HCT116 (cell line): ENCODE data around the gene STK38L. TPM values are rescaled to one million over a fixed set of nuclear protein-coding genes. Genes with fewer than 3 reads are reported as not detected.

Experiments
- ATAC-seq: fragments of 200-7000 bp; cut with Tn5 transposase; 2 replicates; pipeline ENCODE4 v1.9.1; 2020; ENCODE audit warnings: mild to moderate bottlenecking, moderate library complexity
- BruUV-seq: library from RNA; stranded (reverse); fragments of 400-500 nt; replicated peaks from 2 replicates; lab custom pipeline; 2021; lab: Mats Ljungman, UMichigan
- CTCF ChIA-PET: fragments of 300-600 bp; sonication (Branson Sonifier 250); formaldehyde crosslinking; loops from one replicate; lab custom pipeline; 2021; ENCODE audit warnings: antibody characterized with exemption; lab: Charles Lee
- POLR2A ChIA-PET: fragments of 300-600, 350-600 bp; sonication (Branson Sonifier 250); formaldehyde crosslinking; loops from one replicate; lab custom pipeline; 2021; ENCODE audit warnings: antibody characterized with exemption; lab: Charles Lee
- RAD21 ChIA-PET, 2 experiments: fragments of 300-600 bp; sonication (Branson Sonifier 250); formaldehyde crosslinking; loops; one replicate each; lab custom pipeline; 2023; ENCODE audit warnings: low total read pairs in 2 of 2; ENCODE audit not compliant: uncharacterized antibody in 2 of 2, unreplicated experiment in 2 of 2, low non-redundant PET in 1 of 2; lab: Charles Lee
- DNase-seq: peaks from one replicate; pipeline ENCODE4 v3.0.0-alpha.2; 2010; ENCODE audit warnings: low read depth, low spot score
- H2AFZ ChIP-seq: fragments of 200-600 bp; shearing (Covaris generic), sonication (generic); 2 replicates; pipeline ENCODE4 v1.6.1; 2017; ENCODE audit warnings: low read depth, mixed run types, mixed read lengths, antibody characterized with exemption, low read length; ENCODE audit not compliant: poor library complexity, severe bottlenecking
- H3K27ac ChIP-seq: 2 replicates; pipeline ENCODE4 v1.5.1; 2012; ENCODE audit warnings: low read depth, low read length
- H3K27me3 ChIP-seq: fragments of 200-600 bp; sonication (generic); 2 replicates; pipeline ENCODE4 v1.6.1; 2016; ENCODE audit warnings: mixed run types, low read length, mixed read lengths; ENCODE audit not compliant: insufficient read depth
- H3K36me3 ChIP-seq, 2 experiments: fragments of 200-500 bp in 1 of 2; fragments of 200-600 bp in 1 of 2; sonication (Bioruptor generic) in 1 of 2; sonication (generic) in 1 of 2; 2 replicates each; pipeline versions ENCODE4 v1.5.1 to v1.6.1; 2014 to 2016; ENCODE audit warnings: low read length in 2 of 2, inconsistent platforms in 1 of 2, mixed read lengths in 1 of 2, mixed run types in 1 of 2; ENCODE audit not compliant: insufficient read depth in 2 of 2, control insufficient read depth in 1 of 2
- H3K4me1 ChIP-seq, 2 experiments: fragments of 200-600 bp in 1 of 2; sonication (generic) in 1 of 2; 2 replicates each; pipeline versions ENCODE4 v1.5.1 to v1.6.1; 2012 to 2017; ENCODE audit warnings: low read length in 2 of 2, inconsistent platforms in 1 of 2, mild to moderate bottlenecking in 1 of 2, mixed read lengths in 1 of 2, mixed run types in 1 of 2, moderate library complexity in 1 of 2; ENCODE audit not compliant: insufficient read depth in 2 of 2, control insufficient read depth in 1 of 2
- H3K4me2 ChIP-seq: fragments of 200-600 bp; sonication (generic); 2 replicates; pipeline ENCODE4 v1.6.1; 2017; ENCODE audit warnings: mixed run types, low read length, mixed read lengths
- H3K4me3 ChIP-seq, 2 experiments: fragments of 200-600 bp in 1 of 2; sonication (generic) in 1 of 2; replicated peaks in 1 of 2; 2 replicates each; pipeline ENCODE4 v1.5.1; 2011 to 2016; ENCODE audit warnings: low read length in 2 of 2, control low read depth in 1 of 2, low read depth in 1 of 2, mild to moderate bottlenecking in 1 of 2, mixed read lengths in 1 of 2, mixed run types in 1 of 2
- H3K79me2 ChIP-seq: fragments of 200-600 bp; sonication (generic); 2 replicates; pipeline ENCODE4 v1.6.1; 2017; ENCODE audit warnings: mild to moderate bottlenecking, mixed run types, low read length, moderate library complexity, mixed read lengths; ENCODE audit not compliant: insufficient read depth
- H3K9ac ChIP-seq: fragments of 200-600 bp; sonication (generic); 2 replicates; pipeline ENCODE4 v1.6.1; 2016; ENCODE audit warnings: low read length, mixed read lengths
- H3K9me2 ChIP-seq: fragments of 200-600 bp; sonication (generic), shearing (Covaris generic); 2 replicates; pipeline ENCODE4 v1.6.1; 2017; ENCODE audit warnings: mixed run types, mild to moderate bottlenecking, moderate library complexity; ENCODE audit not compliant: insufficient read depth
- H3K9me3 ChIP-seq, 2 experiments: fragments of 200-500 bp in 1 of 2; fragments of 200-600 bp in 1 of 2; sonication (Bioruptor generic) in 1 of 2; sonication (generic) in 1 of 2; 2 replicates each; pipeline ENCODE4 v1.6.1; 2014 to 2017; ENCODE audit warnings: low read length in 2 of 2, mixed read lengths in 2 of 2, inconsistent platforms in 1 of 2, low read depth in 1 of 2, mild to moderate bottlenecking in 1 of 2, mixed run types in 1 of 2, moderate library complexity in 1 of 2; ENCODE audit not compliant: control insufficient read depth in 1 of 2, insufficient read depth in 1 of 2
- H4K20me1 ChIP-seq: fragments of 200-600 bp; sonication (generic), shearing (Covaris generic); 2 replicates; pipeline ENCODE4 v1.6.1; 2017; ENCODE audit warnings: mixed run types, mild to moderate bottlenecking, moderate library complexity; ENCODE audit not compliant: insufficient read depth
- CEBPB ChIP-seq: IDR thresholded peaks from 2 replicates; pipeline ENCODE4 v1.6.1; 2012; ENCODE audit warnings: low read depth
- EGR1 ChIP-seq: IDR thresholded peaks from 2 replicates; pipeline ENCODE4 v1.6.1; 2012; ENCODE audit warnings: low read depth
- JUND ChIP-seq: IDR thresholded peaks from 2 replicates; pipeline ENCODE4 v1.6.1; 2012
- RAD21 ChIP-seq: IDR thresholded peaks from 2 replicates; pipeline ENCODE4 v1.6.1; 2012; ENCODE audit warnings: low read depth, mild to moderate bottlenecking
- TCF7L2 ChIP-seq: IDR thresholded peaks from 2 replicates; pipeline ENCODE4 v1.7.0; 2011; ENCODE audit warnings: borderline replicate concordance, inconsistent platforms; ENCODE audit not compliant: insufficient read depth, insufficient read length; ENCODE audit errors: extremely low read depth
- YY1 ChIP-seq: IDR thresholded peaks from 2 replicates; pipeline ENCODE4 v1.6.1; 2011; ENCODE audit warnings: low read length, low read depth, moderate library complexity, mild to moderate bottlenecking; ENCODE audit not compliant: insufficient replicate concordance; ENCODE audit errors: extremely low read depth
- ZFX ChIP-seq: fragments of 450-650 bp; IDR thresholded peaks from 2 replicates; pipeline ENCODE4 v1.6.1; 2017
- ZNF274 ChIP-seq: fragments of 200-500 bp; sonication (Bioruptor generic); IDR thresholded peaks from 2 replicates; pipeline ENCODE4 v1.6.1; 2014; ENCODE audit warnings: mild to moderate bottlenecking, low read depth, low read length, inconsistent platforms
- intact Hi-C: fragments of 100-400 bp; cut with micrococcal nuclease; formaldehyde crosslinking; loops from 2 replicates; pipeline ENCODE4 v1.10.0; 2022
- total RNA-seq: library from RNA; stranded (reverse); gene quantifications from one replicate; pipeline ENCODE4 v1.2.1, GENCODE V29; 2021; ENCODE audit not compliant: unreplicated experiment
- TF ChIP-seq, protein P1 (sequence below): IDR thresholded peaks from 2 replicates; pipeline ENCODE4 v1.6.1; 2012
- TF ChIP-seq, protein P2 (sequence below): IDR thresholded peaks from 2 replicates; pipeline ENCODE4 v1.6.1; 2012; ENCODE audit warnings: low read depth

STK38L gene
- total RNA-seq, 1 experiment from 2014 or later: 23.9 TPM

DNA sequence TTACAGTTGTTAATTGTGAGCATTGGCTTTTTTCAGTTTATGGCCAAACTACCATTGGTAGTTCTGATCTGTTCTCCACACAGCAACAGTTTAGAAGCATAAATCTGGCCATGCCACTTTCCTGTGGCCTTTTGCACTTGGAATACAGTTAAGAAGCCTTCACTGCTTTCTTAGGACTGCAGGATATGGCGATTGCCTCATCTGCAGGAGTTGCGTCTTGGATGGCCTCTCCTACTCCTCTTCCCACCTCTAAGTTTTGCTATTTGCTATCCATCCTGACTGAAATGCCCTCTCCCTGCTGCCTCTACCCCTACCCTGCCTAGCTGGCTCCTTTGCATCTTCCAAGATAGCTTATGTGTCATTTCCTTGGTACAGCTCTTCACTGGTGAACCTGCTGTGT is 75.8 kb downstream of the STK38L start:
- H3K79me2 ChIP-seq: no peaks in the 10 kb centered on the region
- no peak for ATAC-seq
- peaks cover 0 to 8% of the 10 kb centered on the region in 2 experiments; a peak in 2 of 4 replicates for H3K36me3 ChIP-seq
- ChIA-PET CTCF (interaction anchor here (1.6 kb wide), 1 partner anchor 14 kb away, joined by 12 read pairs; no protein-coding TSS in a partner anchor), RAD21 (no interaction called here), POLR2A (no interaction called here)
- no peak for TF ChIP-seq CEBPB
- TF ChIP-seq, protein P1, sequence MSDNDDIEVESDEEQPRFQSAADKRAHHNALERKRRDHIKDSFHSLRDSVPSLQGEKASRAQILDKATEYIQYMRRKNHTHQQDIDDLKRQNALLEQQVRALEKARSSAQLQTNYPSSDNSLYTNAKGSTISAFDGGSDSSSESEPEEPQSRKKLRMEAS: no peak
- TF ChIP-seq, protein P2, sequence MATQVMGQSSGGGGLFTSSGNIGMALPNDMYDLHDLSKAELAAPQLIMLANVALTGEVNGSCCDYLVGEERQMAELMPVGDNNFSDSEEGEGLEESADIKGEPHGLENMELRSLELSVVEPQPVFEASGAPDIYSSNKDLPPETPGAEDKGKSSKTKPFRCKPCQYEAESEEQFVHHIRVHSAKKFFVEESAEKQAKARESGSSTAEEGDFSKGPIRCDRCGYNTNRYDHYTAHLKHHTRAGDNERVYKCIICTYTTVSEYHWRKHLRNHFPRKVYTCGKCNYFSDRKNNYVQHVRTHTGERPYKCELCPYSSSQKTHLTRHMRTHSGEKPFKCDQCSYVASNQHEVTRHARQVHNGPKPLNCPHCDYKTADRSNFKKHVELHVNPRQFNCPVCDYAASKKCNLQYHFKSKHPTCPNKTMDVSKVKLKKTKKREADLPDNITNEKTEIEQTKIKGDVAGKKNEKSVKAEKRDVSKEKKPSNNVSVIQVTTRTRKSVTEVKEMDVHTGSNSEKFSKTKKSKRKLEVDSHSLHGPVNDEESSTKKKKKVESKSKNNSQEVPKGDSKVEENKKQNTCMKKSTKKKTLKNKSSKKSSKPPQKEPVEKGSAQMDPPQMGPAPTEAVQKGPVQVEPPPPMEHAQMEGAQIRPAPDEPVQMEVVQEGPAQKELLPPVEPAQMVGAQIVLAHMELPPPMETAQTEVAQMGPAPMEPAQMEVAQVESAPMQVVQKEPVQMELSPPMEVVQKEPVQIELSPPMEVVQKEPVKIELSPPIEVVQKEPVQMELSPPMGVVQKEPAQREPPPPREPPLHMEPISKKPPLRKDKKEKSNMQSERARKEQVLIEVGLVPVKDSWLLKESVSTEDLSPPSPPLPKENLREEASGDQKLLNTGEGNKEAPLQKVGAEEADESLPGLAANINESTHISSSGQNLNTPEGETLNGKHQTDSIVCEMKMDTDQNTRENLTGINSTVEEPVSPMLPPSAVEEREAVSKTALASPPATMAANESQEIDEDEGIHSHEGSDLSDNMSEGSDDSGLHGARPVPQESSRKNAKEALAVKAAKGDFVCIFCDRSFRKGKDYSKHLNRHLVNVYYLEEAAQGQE: no peak
- H4K20me1 ChIP-seq: no peaks in the 10 kb centered on the region
- H3K4me2 ChIP-seq: no peak overlapping the region
- no peak overlapping the region for H3K4me3 ChIP-seq
- DNase-seq: no peak
- no peak overlapping the region for H3K27ac ChIP-seq
- intact Hi-C loops: no loop called here
- H2AFZ ChIP-seq: no peak overlapping the region
- no TSS peak for BruUV-seq
- H3K27me3 ChIP-seq: no peaks in the 10 kb centered on the region
- no peaks in the 10 kb centered on the region for H3K9me3 ChIP-seq
- H3K9me2 ChIP-seq: no peaks in the 10 kb centered on the region
- H3K9ac ChIP-seq: no peak overlapping the region
- no peaks in the 10 kb centered on the region for H3K4me1 ChIP-seq

DNA sequence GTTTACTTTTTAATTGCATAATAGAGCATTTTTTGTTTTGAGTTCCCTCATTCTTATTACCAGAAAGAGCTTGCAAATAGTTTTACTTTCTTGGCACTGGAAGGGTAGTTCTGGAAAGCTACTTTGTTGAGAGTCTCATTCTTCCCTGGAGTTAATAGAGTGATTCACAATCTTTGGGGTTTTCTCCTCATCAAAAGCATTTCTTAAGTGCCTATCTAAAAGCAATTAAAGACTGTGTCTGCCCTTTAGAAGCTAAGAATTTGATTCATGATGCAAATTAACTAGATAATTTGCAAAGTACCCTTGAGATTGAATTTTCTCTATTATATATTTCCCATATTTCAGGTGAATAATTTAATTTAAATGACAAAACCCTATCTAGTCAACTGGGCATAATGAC is 80.4 kb downstream of the STK38L start:
- H3K4me3 ChIP-seq: no peak overlapping the region
- no peaks in the 10 kb centered on the region for H4K20me1 ChIP-seq
- no peak for DNase-seq
- H3K9ac ChIP-seq: no peak overlapping the region
- no peaks in the 10 kb centered on the region for H3K79me2 ChIP-seq
- H3K27me3 ChIP-seq: no peaks in the 10 kb centered on the region
- RAD21 ChIA-PET: no interaction called here
- TF ChIP-seq, protein P2: no peak
- TF ChIP-seq YY1 (no peak), RAD21 (no peak), EGR1 (no peak), TCF7L2 (no peak), ZNF274 (no peak), ZFX (no peak), JUND (no peak)
- TF ChIP-seq, protein P1: no peak
- no peaks in the 10 kb centered on the region for H3K4me1 ChIP-seq
- H3K9me2 ChIP-seq: no peaks in the 10 kb centered on the region
- BruUV-seq: no TSS peak
- H3K27ac ChIP-seq: no peak overlapping the region
- intact Hi-C loops: no loop called here
- no peak for ATAC-seq
- H3K36me3 ChIP-seq: peaks cover 0 to 3% of the 10 kb centered on the region in 2 experiments; a peak in 1 of 4 replicates
- POLR2A ChIA-PET: no interaction called here
- no peak overlapping the region for H2AFZ ChIP-seq
- H3K4me2 ChIP-seq: no peak overlapping the region
- no peaks in the 10 kb centered on the region for H3K9me3 ChIP-seq
- CTCF ChIA-PET: interaction anchor here (1.2 kb wide), 1 partner anchor 18 kb away, joined by 3 read pairs; no protein-coding TSS in a partner anchor
